ENCODE results near the gene TMEM43.

Gene TMEM43

GRCh38 chr3:14140668-14141067 lies 15.8 kb downstream of the TMEM43 start:
- no peak for DNase-seq (ENCODE audit: extremely low read depth, low read depth)
- no peak for TF ChIP-seq CTCF (IDR thresholded peaks at IDR 0.05; ENCODE audit: low read depth, low read length)

GRCh38 chr3:14141144-14141543 lies 16.3 kb downstream of the TMEM43 start:
- TF ChIP-seq CTCF (IDR thresholded peaks at IDR 0.05; ENCODE audit: low read depth, low read length), result no peak
- DNase-seq (ENCODE audit: extremely low read depth, low read depth), result no peak

- no peak for DNase-seq (ENCODE audit: extremely low read depth, low read depth)
- no peak for TF ChIP-seq CTCF (IDR thresholded peaks at IDR 0.05; ENCODE audit: low read depth, low read length)
These were observed 16.9 kb downstream of the TMEM43 start for GRCh38 chr3:14141602-14142341.

GRCh38 chr3:14142567-14143270 lies 17.9 kb downstream of the TMEM43 start:
- no peak for TF ChIP-seq CTCF (IDR thresholded peaks at IDR 0.05; ENCODE audit: low read depth, low read length)
- no peak for DNase-seq (ENCODE audit: extremely low read depth, low read depth)

- peak; percentile 82 for DNase-seq (ENCODE audit: extremely low read depth, low read depth)
- TF ChIP-seq CTCF (IDR thresholded peaks at IDR 0.05; ENCODE audit: low read depth, low read length), result no peak
These were observed 18.7 kb downstream of the TMEM43 start for GRCh38 chr3:14143271-14144225.

GRCh38 chr3:14144423-14145075 lies 19.7 kb downstream of the TMEM43 start:
- TF ChIP-seq CTCF (IDR thresholded peaks at IDR 0.05; ENCODE audit: low read depth, low read length), result no peak

More at GRCh38 chr3:14144423-14145075, 19.7 kb downstream of the TMEM43 start:
- DNase-seq (ENCODE audit: extremely low read depth, low read depth), result peak; percentile 99

Measured in AG09319 (cell line).